ENCODE results near the gene ISLR2. TPM values are rescaled to one million over a fixed set of nuclear protein-coding genes. Genes with fewer than 3 reads are reported as not detected.

The ISLR2 gene
- total RNA-seq, 2 donors from 2014 or later, result 0.27 TPM

GRCh38 chr15:74179101-74179841 is 48.9 kb downstream of the ISLR2 start:
- no peaks in the 10 kb centered on the region for H3K36me3 ChIP-seq
- DNase-seq, result no peak
- no peak overlapping the region for H3K4me3 ChIP-seq
- no peak overlapping the region for H3K9ac ChIP-seq (ENCODE audit: low read depth in 2 of 2, low read length in 2 of 2)
- intact Hi-C loops (cut with DNase I), result no loop called here
- H3K27ac ChIP-seq, result no peak overlapping the region
- H3K9me3 ChIP-seq, result no peaks in the 10 kb centered on the region
- no peak for TF ChIP-seq CTCF (IDR thresholded peaks at IDR 0.05)
- no peaks in the 10 kb centered on the region for H3K4me1 ChIP-seq
- no peaks in the 10 kb centered on the region for H3K27me3 ChIP-seq

- Histone ChIP-seq H3K36me3 (no peaks in the 10 kb centered on the region), H3K4me1 (no peaks in the 10 kb centered on the region), H3K9ac (ENCODE audit: low read depth in 2 of 2, low read length in 2 of 2) (no peak overlapping the region), H3K27me3 (no peaks in the 10 kb centered on the region), H3K9me3 (no peaks in the 10 kb centered on the region), H3K4me3 (no peak overlapping the region), H3K27ac (no peak overlapping the region)
- intact Hi-C loops (cut with DNase I), result no loop called here
- no peak for DNase-seq
- TF ChIP-seq CTCF (IDR thresholded peaks at IDR 0.05), result no peak
These were observed 49.8 kb downstream of the ISLR2 start for GRCh38 chr15:74179983-74180880.

- no peak for TF ChIP-seq CTCF (IDR thresholded peaks at IDR 0.05)
- Histone ChIP-seq H3K9ac (ENCODE audit: low read depth in 2 of 2, low read length in 2 of 2) (no peak overlapping the region), H3K27me3 (no peaks in the 10 kb centered on the region), H3K36me3 (no peaks in the 10 kb centered on the region), H3K4me3 (no peak overlapping the region), H3K27ac (no peak overlapping the region), H3K4me1 (no peaks in the 10 kb centered on the region), H3K9me3 (no peaks in the 10 kb centered on the region)
- intact Hi-C loops (cut with DNase I), result no loop called here
- DNase-seq, result no peak
These were observed 50.7 kb downstream of the ISLR2 start for GRCh38 chr15:74180881-74181602.

GRCh38 chr15:74182131-74182530 is 51.7 kb downstream of the ISLR2 start:
- TF ChIP-seq CTCF (IDR thresholded peaks at IDR 0.05), result no peak
- intact Hi-C loops (cut with DNase I), result no loop called here
- DNase-seq, result no peak
- Histone ChIP-seq H3K9me3 (no peaks in the 10 kb centered on the region), H3K27ac (no peak overlapping the region), H3K27me3 (no peaks in the 10 kb centered on the region), H3K36me3 (no peaks in the 10 kb centered on the region), H3K4me1 (no peaks in the 10 kb centered on the region), H3K4me3 (no peak overlapping the region), H3K9ac (ENCODE audit: low read depth in 2 of 2, low read length in 2 of 2) (no peak overlapping the region)

- Histone ChIP-seq H3K27ac (no peak overlapping the region), H3K9ac (ENCODE audit: low read depth in 2 of 2, low read length in 2 of 2) (no peak overlapping the region), H3K4me3 (no peak overlapping the region), H3K9me3 (no peaks in the 10 kb centered on the region), H3K36me3 (no peaks in the 10 kb centered on the region), H3K4me1 (no peaks in the 10 kb centered on the region), H3K27me3 (no peaks in the 10 kb centered on the region)
- no peak for TF ChIP-seq CTCF (IDR thresholded peaks at IDR 0.05)
- intact Hi-C loops (cut with DNase I), result no loop called here
- no peak for DNase-seq
These were observed 54.3 kb downstream of the ISLR2 start for GRCh38 chr15:74184582-74185091.

Measured in colonic mucosa (tissue), 4 donors.